H1 (cell line): ENCODE measurements around the gene OR51I1. TPM values are rescaled to one million over a fixed set of nuclear protein-coding genes. Genes with fewer than 3 reads are reported as not detected.

Source experiments
- CTCF ChIA-PET: fragments of 300-600 bp; sonication (Branson Sonifier 250); formaldehyde crosslinking; loops from one replicate; lab custom pipeline; 2021; ENCODE audit not compliant: partially characterized antibody; lab: Charles Lee
- POLR2A ChIA-PET: fragments of 300-600 bp; sonication (Branson Sonifier 250); formaldehyde crosslinking; loops from one replicate; lab custom pipeline; 2021; ENCODE audit warnings: inconsistent platforms; ENCODE audit not compliant: partially characterized antibody; lab: Charles Lee
- DNase-seq, 2 experiments: peaks; one replicate each; pipeline versions ENCODE4 v3.0.0 to v3.0.0-alpha.2; 2010 to 2022; ENCODE audit warnings: low spot score in 2 of 2, low read depth in 1 of 2, mixed read lengths in 1 of 2
- FAIRE-seq: peaks from 2 replicates; lab custom pipeline; 2011; peaks lifted over from hg19 to GRCh38; lab: Jason Lieb, UNC
- H2AFZ ChIP-seq: 2 replicates; pipeline ENCODE4 v1.8.1; 2012; ENCODE audit warnings: low read length, inconsistent platforms
- H2AK5ac ChIP-seq: 2 replicates; pipeline ENCODE4 v1.6.1; 2013; ENCODE audit warnings: low read depth, low read length
- H2BK120ac ChIP-seq: replicated peaks from 2 replicates; pipeline ENCODE3; 2013; ENCODE audit warnings: low read depth, low read length, inconsistent platforms
- H2BK12ac ChIP-seq: 2 replicates; pipeline ENCODE4 v1.6.1; 2013; ENCODE audit warnings: low read depth, low read length
- H2BK15ac ChIP-seq: 2 replicates; pipeline ENCODE4 v1.6.1; 2013; ENCODE audit warnings: low read length
- H2BK20ac ChIP-seq: 2 replicates; pipeline ENCODE4 v1.6.1; 2013; ENCODE audit warnings: low read length
- H2BK5ac ChIP-seq: 2 replicates; pipeline ENCODE4 v1.6.1; 2013; ENCODE audit warnings: low read depth, low read length
- H3K14ac ChIP-seq: 2 replicates; pipeline ENCODE4 v1.6.1; 2013; ENCODE audit warnings: inconsistent platforms; ENCODE audit not compliant: insufficient read length
- H3K18ac ChIP-seq: 2 replicates; pipeline ENCODE4 v1.6.1; 2013; ENCODE audit warnings: low read length; ENCODE audit errors: extremely low read depth
- H3K23ac ChIP-seq: 2 replicates; pipeline ENCODE4 v1.6.1; 2013; ENCODE audit warnings: inconsistent platforms; ENCODE audit not compliant: insufficient read length
- H3K23me2 ChIP-seq: 2 replicates; pipeline ENCODE4 v1.6.1; 2013; ENCODE audit warnings: low read depth, low read length
- H3K27ac ChIP-seq: 2 replicates; pipeline ENCODE4 v1.6.1; 2011; ENCODE audit warnings: low read depth, low read length, inconsistent platforms
- H3K27me3 ChIP-seq, 4 experiments: replicated peaks in 1 of 4; 1 replicate in 1 of 4; 2 replicates in 3 of 4; pipeline versions ENCODE4 v1.6.1 to v1.8.1; 2011 to 2013; ENCODE audit warnings: low read length in 3 of 4, mild to moderate bottlenecking in 3 of 4, inconsistent platforms in 2 of 4, mixed read lengths in 2 of 4, moderate library complexity in 1 of 4; ENCODE audit not compliant: control insufficient read depth in 3 of 4, insufficient read depth in 3 of 4; ENCODE audit errors: extremely low read depth in 1 of 4
- H3K36me3 ChIP-seq, 4 experiments: 2 replicates each; pipeline versions ENCODE4 v1.6.1 to v1.8.1; 2011 to 2013; ENCODE audit warnings: mild to moderate bottlenecking in 4 of 4, low read length in 3 of 4, moderate library complexity in 2 of 4, control low read depth in 1 of 4, inconsistent platforms in 1 of 4; ENCODE audit not compliant: insufficient read depth in 4 of 4, control insufficient read depth in 2 of 4
- H3K4ac ChIP-seq: replicated peaks from 2 replicates; pipeline ENCODE3; 2013; ENCODE audit warnings: low read length, low read depth, mixed read lengths, inconsistent platforms; ENCODE audit not compliant: insufficient read length
- H3K4me1 ChIP-seq, 4 experiments: replicated peaks in 1 of 4; 1 replicate in 1 of 4; 2 replicates in 3 of 4; pipeline versions ENCODE4 v1.6.1 to v1.8.1; 2011 to 2013; ENCODE audit warnings: low read length in 3 of 4, inconsistent platforms in 2 of 4, mixed read lengths in 1 of 4; ENCODE audit not compliant: insufficient read depth in 4 of 4, control insufficient read depth in 3 of 4
- H3K4me2 ChIP-seq, 2 experiments: 2 replicates each; pipeline versions ENCODE4 v1.6.1 to v1.8.1; 2011 to 2013; ENCODE audit warnings: low read depth in 2 of 2, low read length in 2 of 2, control low read depth in 1 of 2, inconsistent platforms in 1 of 2, mild to moderate bottlenecking in 1 of 2; ENCODE audit not compliant: insufficient read depth in 1 of 2
- H3K4me3 ChIP-seq, 4 experiments: fragments of 200-600, 300-600 bp in 1 of 4; sonication (generic), shearing (Covaris generic), sonication (Bioruptor Twin) in 1 of 4; 2 replicates each; pipeline versions ENCODE4 v1.5.1 to v1.8.1; 2011 to 2016; ENCODE audit warnings: low read length in 4 of 4, low read depth in 3 of 4, control low read depth in 2 of 4, inconsistent platforms in 2 of 4, mild to moderate bottlenecking in 2 of 4, mixed read lengths in 1 of 4, moderate library complexity in 1 of 4; ENCODE audit not compliant: insufficient read depth in 2 of 4; ENCODE audit errors: extremely low read depth in 1 of 4
- H3K56ac ChIP-seq: replicated peaks from 2 replicates; pipeline ENCODE3; 2013; ENCODE audit warnings: low read depth, mild to moderate bottlenecking, mixed read lengths, low read length, inconsistent platforms; ENCODE audit not compliant: insufficient read length
- H3K79me1 ChIP-seq: 2 replicates; pipeline ENCODE4 v1.6.1; 2013; ENCODE audit warnings: low read depth, low read length, control low read depth
- H3K79me2 ChIP-seq, 2 experiments: 2 replicates each; pipeline versions ENCODE4 v1.6.1 to v1.8.1; 2012 to 2013; ENCODE audit warnings: low read length in 2 of 2, mild to moderate bottlenecking in 2 of 2, inconsistent platforms in 1 of 2; ENCODE audit not compliant: insufficient read depth in 2 of 2, control insufficient read depth in 1 of 2
- H3K9ac ChIP-seq, 4 experiments: replicated peaks in 1 of 4; 1 replicate in 1 of 4; 2 replicates in 3 of 4; pipeline versions ENCODE4 v1.6.1 to v1.8.1; 2011 to 2013; ENCODE audit warnings: low read depth in 3 of 4, low read length in 3 of 4, control low read depth in 2 of 4, mild to moderate bottlenecking in 2 of 4, moderate library complexity in 2 of 4, inconsistent platforms in 1 of 4; ENCODE audit errors: extremely low read depth in 1 of 4
- H3K9me3 ChIP-seq, 2 experiments: 2 replicates each; pipeline versions ENCODE4 v1.6.1 to v1.8.1; 2012 to 2013; ENCODE audit warnings: mild to moderate bottlenecking in 2 of 2, moderate library complexity in 2 of 2, control low read depth in 1 of 2, inconsistent platforms in 1 of 2, low read depth in 1 of 2, low read length in 1 of 2, mixed read lengths in 1 of 2; ENCODE audit not compliant: insufficient read depth in 2 of 2
- H4K20me1 ChIP-seq, 2 experiments: replicated peaks in 1 of 2; 2 replicates each; pipeline versions ENCODE3 to v1.8.1; 2011 to 2013; ENCODE audit warnings: inconsistent platforms in 2 of 2, low read length in 2 of 2, mild to moderate bottlenecking in 1 of 2; ENCODE audit not compliant: insufficient read depth in 2 of 2, control insufficient read depth in 1 of 2
- H4K5ac ChIP-seq: 2 replicates; pipeline ENCODE4 v1.6.1; 2013; ENCODE audit warnings: low read length, low read depth, mixed read lengths, inconsistent platforms; ENCODE audit not compliant: insufficient read length
- H4K8ac ChIP-seq: 2 replicates; pipeline ENCODE4 v1.8.0; 2013; ENCODE audit warnings: mild to moderate bottlenecking, moderate library complexity, low read length, inconsistent platforms; ENCODE audit not compliant: insufficient read depth; ENCODE audit errors: extremely low read depth
- H4K91ac ChIP-seq: replicated peaks from 2 replicates; pipeline ENCODE3; 2013; ENCODE audit warnings: low read length, mixed read lengths, inconsistent platforms; ENCODE audit not compliant: insufficient read length
- BCL11A ChIP-seq, 2 experiments: IDR thresholded peaks; one replicate each; pipeline ENCODE4 v1.6.1; 2011; ENCODE audit warnings: low read depth in 2 of 2, low read length in 2 of 2, mild to moderate bottlenecking in 2 of 2
- CEBPB ChIP-seq: IDR thresholded peaks from 2 replicates; pipeline ENCODE4 v1.6.1; 2012; ENCODE audit warnings: low read depth, low read length
- CTBP2 ChIP-seq: IDR thresholded peaks from 2 replicates; pipeline ENCODE4 v1.7.0; 2011; ENCODE audit warnings: borderline replicate concordance, mild to moderate bottlenecking, moderate library complexity, mixed read lengths, low read length; ENCODE audit not compliant: insufficient read depth, insufficient read length
- FOSL1 ChIP-seq: IDR thresholded peaks from 2 replicates; pipeline ENCODE4 v1.6.1; 2011; ENCODE audit warnings: mild to moderate bottlenecking, low read depth, low read length, moderate library complexity; ENCODE audit not compliant: insufficient read depth
- HDAC6 ChIP-seq: IDR thresholded peaks from one replicate; pipeline ENCODE4 v1.7.1; 2012; ENCODE audit warnings: low read depth, mild to moderate bottlenecking, inconsistent platforms, low read length, moderate library complexity
- POLR2A ChIP-seq, 2 experiments: IDR thresholded peaks; 1 replicate in 1 of 2; 2 replicates in 1 of 2; pipeline ENCODE4 v1.6.1; 2011; ENCODE audit warnings: low read depth in 2 of 2, low read length in 2 of 2, mild to moderate bottlenecking in 2 of 2; ENCODE audit errors: control extremely low read depth in 1 of 2
- RAD21 ChIP-seq, 2 experiments: IDR thresholded peaks in 1 of 2; conservative IDR thresholded peaks in 1 of 2; 2 replicates each; pipeline ENCODE4 v1.6.1; 2011; ENCODE audit warnings: low read depth in 2 of 2, low read length in 2 of 2, improper control_type of control experiment in 1 of 2, inconsistent platforms in 1 of 2, mild to moderate bottlenecking in 1 of 2, moderate library complexity in 1 of 2
- RBBP5 ChIP-seq: IDR thresholded peaks from 2 replicates; pipeline ENCODE4 v1.7.1; 2012; ENCODE audit warnings: low read depth, mild to moderate bottlenecking, inconsistent platforms, low read length, moderate library complexity, borderline replicate concordance
- SAP30 ChIP-seq: fragments of 300-600 bp; sonication (generic); IDR thresholded peaks from 2 replicates; pipeline ENCODE4 v1.7.1; 2012; ENCODE audit warnings: low read length, moderate library complexity, mild to moderate bottlenecking, inconsistent platforms; ENCODE audit not compliant: insufficient read depth, insufficient replicate concordance
- SIN3A ChIP-seq, 2 experiments: IDR thresholded peaks in 1 of 2; conservative IDR thresholded peaks in 1 of 2; 2 replicates each; pipeline ENCODE4 v1.6.1; 2011 to 2012; ENCODE audit warnings: low read length in 2 of 2, improper control_type of control experiment in 1 of 2, low read depth in 1 of 2, mild to moderate bottlenecking in 1 of 2
- polyA plus RNA-seq, 7 experiments: library from polyadenylated mRNA; depleted of rRNA in 3 of 7; stranded (reverse) in 5 of 7; unstranded in 2 of 7; fragments of >200 nt in 5 of 7; fragments of 200-250 nt in 2 of 7; gene quantifications; 1 replicate in 5 of 7; 2 replicates in 1 of 7; 4 replicates in 1 of 7; pipeline versions ENCODE4 v1.2.1 to v1.2.3, GENCODE V29; 2011 to 2013; ENCODE audit warnings: missing spikeins in 2 of 7, mixed read lengths in 2 of 7
- total RNA-seq: library from RNA; stranded (reverse); fragmentation: NEBNext Ultra II Directional; extraction: Animal tissue kit (Norgen Biotek cat#: 25700); gene quantifications from 2 replicates; pipeline ENCODE4 v1.2.1, GENCODE V29; 2021
- TF ChIP-seq, protein P1 (sequence below), 3 experiments: IDR thresholded peaks; 1 replicate in 2 of 3; 2 replicates in 1 of 3; pipeline versions ENCODE4 v1.5.1 to v1.6.1; 2011; ENCODE audit warnings: low read length in 3 of 3, mild to moderate bottlenecking in 3 of 3, inconsistent platforms in 2 of 3, low read depth in 1 of 3, moderate library complexity in 1 of 3; ENCODE audit not compliant: insufficient read depth in 1 of 3; ENCODE audit errors: control extremely low read depth in 1 of 3
- TF ChIP-seq, protein P2 (sequence below): IDR thresholded peaks from 2 replicates; pipeline ENCODE4 v1.6.1; 2012; ENCODE audit warnings: inconsistent platforms

OR51I1 gene
- total and polyA plus RNA-seq, 2 of the 8 experiments (the other 6 are each of a cell fraction or from before 2014, with no cell fraction given), result not detected

DNA sequence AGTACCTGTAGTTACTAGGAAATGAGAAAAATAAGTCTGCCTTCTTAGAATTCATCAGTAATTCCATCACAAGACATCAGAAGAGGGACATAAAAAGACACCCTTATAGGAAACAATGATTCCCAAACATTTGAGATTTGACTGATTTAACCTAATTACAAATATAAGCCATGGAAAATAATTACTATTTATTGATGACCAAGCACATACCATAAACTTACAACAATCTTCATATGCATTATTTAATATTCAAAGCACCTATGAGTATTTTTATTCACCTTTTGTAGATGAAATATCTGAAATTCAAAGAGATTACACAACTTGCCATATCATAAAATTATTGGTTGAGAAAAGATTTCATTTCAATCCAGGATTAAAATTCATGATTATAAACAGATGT lies 32.6 kb upstream of the OR51I1 start:
- Histone ChIP-seq H3K4me2 (no peak overlapping the region), H4K20me1 (no peaks in the 10 kb centered on the region), H3K4me3 (no peak overlapping the region), H4K5ac (no peak overlapping the region), H3K27ac (no peak overlapping the region), H3K56ac (no peak overlapping the region), H2BK5ac (no peak overlapping the region), H2AK5ac (no peak overlapping the region), H3K79me2 (no peaks in the 10 kb centered on the region), H3K27me3 (no peaks in the 10 kb centered on the region), H3K79me1 (no peaks in the 10 kb centered on the region), H2BK120ac (no peak overlapping the region), H2BK12ac (no peak overlapping the region), H4K8ac (no peak overlapping the region), H3K14ac (no peak overlapping the region), H2BK15ac (no peak overlapping the region), H2AFZ (no peak overlapping the region), H3K9me3 (peaks cover 0 to 4% of the 10 kb centered on the region in 2 experiments; a peak in 1 of 4 replicates), H3K23ac (no peak overlapping the region), H3K4ac (no peak overlapping the region), H3K18ac (no peak overlapping the region), H3K36me3 (no peaks in the 10 kb centered on the region), H3K9ac (no peak overlapping the region), H2BK20ac (no peak overlapping the region), H3K23me2 (no peaks in the 10 kb centered on the region), H3K4me1 (no peaks in the 10 kb centered on the region), H4K91ac (no peak overlapping the region)
- FAIRE-seq (no peak), DNase-seq (no peak)
- ChIA-PET POLR2A (no interaction called here), CTCF (no interaction called here)
- TF ChIP-seq FOSL1 (no peak), BCL11A (IDR thresholded peaks at IDR 0.05; ENCODE audit: low read depth in 2 of 2, low read length in 2 of 2) (no peak), RAD21 (IDR thresholded peaks at IDR 0.05 in 1 of 2, conservative IDR thresholded peaks at IDR 0.05 in 1 of 2; ENCODE audit: low read depth in 2 of 2, low read length in 2 of 2) (no peak), HDAC6 (no peak), CEBPB (no peak), CTBP2 (no peak), SIN3A (conservative IDR thresholded peaks at IDR 0.05 in 1 of 2, IDR thresholded peaks at IDR 0.05 in 1 of 2; ENCODE audit: low read depth in 1 of 2, low read length in 2 of 2) (no peak), POLR2A (IDR thresholded peaks at IDR 0.05; ENCODE audit: control extremely low read depth in 1 of 2, low read depth in 2 of 2, low read length in 2 of 2) (no peak), SAP30 (no peak), RBBP5 (no peak)
- TF ChIP-seq, protein P1, sequence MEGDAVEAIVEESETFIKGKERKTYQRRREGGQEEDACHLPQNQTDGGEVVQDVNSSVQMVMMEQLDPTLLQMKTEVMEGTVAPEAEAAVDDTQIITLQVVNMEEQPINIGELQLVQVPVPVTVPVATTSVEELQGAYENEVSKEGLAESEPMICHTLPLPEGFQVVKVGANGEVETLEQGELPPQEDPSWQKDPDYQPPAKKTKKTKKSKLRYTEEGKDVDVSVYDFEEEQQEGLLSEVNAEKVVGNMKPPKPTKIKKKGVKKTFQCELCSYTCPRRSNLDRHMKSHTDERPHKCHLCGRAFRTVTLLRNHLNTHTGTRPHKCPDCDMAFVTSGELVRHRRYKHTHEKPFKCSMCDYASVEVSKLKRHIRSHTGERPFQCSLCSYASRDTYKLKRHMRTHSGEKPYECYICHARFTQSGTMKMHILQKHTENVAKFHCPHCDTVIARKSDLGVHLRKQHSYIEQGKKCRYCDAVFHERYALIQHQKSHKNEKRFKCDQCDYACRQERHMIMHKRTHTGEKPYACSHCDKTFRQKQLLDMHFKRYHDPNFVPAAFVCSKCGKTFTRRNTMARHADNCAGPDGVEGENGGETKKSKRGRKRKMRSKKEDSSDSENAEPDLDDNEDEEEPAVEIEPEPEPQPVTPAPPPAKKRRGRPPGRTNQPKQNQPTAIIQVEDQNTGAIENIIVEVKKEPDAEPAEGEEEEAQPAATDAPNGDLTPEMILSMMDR (IDR thresholded peaks at IDR 0.05; ENCODE audit: control extremely low read depth in 1 of 3, insufficient read depth in 1 of 3, low read depth in 1 of 3, low read length in 3 of 3), result no peak
- TF ChIP-seq, protein P2, sequence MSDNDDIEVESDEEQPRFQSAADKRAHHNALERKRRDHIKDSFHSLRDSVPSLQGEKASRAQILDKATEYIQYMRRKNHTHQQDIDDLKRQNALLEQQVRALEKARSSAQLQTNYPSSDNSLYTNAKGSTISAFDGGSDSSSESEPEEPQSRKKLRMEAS, result no peak
